ENCODE data around the gene TXNDC17.
A peak's percentile ranks its signal among the peaks of the same experiment; 100 is the strongest.
"Not testable (repeated sequence)": the region's sequence is repeated elsewhere in the genome, so short reads cannot be mapped to it uniquely, and the experiment has no call there.

Gene TXNDC17

GRCh38 chr17:6640536-6641246 lies at the start of gene TXNDC17, which contains the start of gene KIAA0753:
TSS of gene TXNDC17 (plus strand) at chr17:6641060. CDS start at chr17:6641083, 23 bp downstream.
TSS of gene KIAA0753 (minus strand) at chr17:6640711. CDS start at chr17:6635103, 5,608 bp downstream.
- peak; percentile 80 for DNase-seq

GRCh38 chr17:6591599-6592158 lies 49.2 kb upstream of the TXNDC17 start:
- no peak for DNase-seq

GRCh38 chr17:6592173-6592572 lies 48.7 kb upstream of the TXNDC17 start:
- no peak for DNase-seq

- DNase-seq, result not testable (repeated sequence)
Observed at GRCh38 chr17:6593371-6593770, 47.5 kb upstream of the TXNDC17 start.

- no peak for DNase-seq
Observed at GRCh38 chr17:6596081-6596480, 44.8 kb upstream of the TXNDC17 start.

- DNase-seq, result no peak
Observed at GRCh38 chr17:6596511-6596910, 44.3 kb upstream of the TXNDC17 start.

GRCh38 chr17:6596941-6597340 lies 43.9 kb upstream of the TXNDC17 start:
- DNase-seq, result no peak

GRCh38 chr17:6597727-6598126 lies 43.1 kb upstream of the TXNDC17 start:
- DNase-seq, result no peak

- DNase-seq, result no peak
Observed at GRCh38 chr17:6599364-6599763, 41.5 kb upstream of the TXNDC17 start.

- no peak for DNase-seq
Observed at GRCh38 chr17:6602141-6602540, 38.7 kb upstream of the TXNDC17 start.

- DNase-seq, result no peak
Observed at GRCh38 chr17:6603744-6604325, 37.0 kb upstream of the TXNDC17 start.

- DNase-seq, result no peak
Observed at GRCh38 chr17:6605142-6605541, 35.7 kb upstream of the TXNDC17 start.

- peak; percentile 29 for DNase-seq
Observed at GRCh38 chr17:6608321-6608720, 32.5 kb upstream of the TXNDC17 start.

GRCh38 chr17:6610011-6610410 lies 30.8 kb upstream of the TXNDC17 start:
- DNase-seq, result no peak

- no peak for DNase-seq
Observed at GRCh38 chr17:6611231-6611630, 29.6 kb upstream of the TXNDC17 start.

GRCh38 chr17:6623941-6624340 lies 16.9 kb upstream of the TXNDC17 start:
- no peak for DNase-seq

GRCh38 chr17:6626616-6627015 lies 14.2 kb upstream of the TXNDC17 start:
- DNase-seq, result no peak

GRCh38 chr17:6627019-6627418 lies 13.8 kb upstream of the TXNDC17 start:
- DNase-seq, result no peak

- no peak for DNase-seq
Observed at GRCh38 chr17:6630390-6630789, 10.5 kb upstream of the TXNDC17 start.

- DNase-seq, result no peak
Observed at GRCh38 chr17:6632530-6632929, 8.3 kb upstream of the TXNDC17 start.

- DNase-seq, result no peak
Observed at GRCh38 chr17:6633263-6633662, 7.6 kb upstream of the TXNDC17 start.

- DNase-seq, result no peak
Observed at GRCh38 chr17:6636105-6636504, 4.8 kb upstream of the TXNDC17 start.

GRCh38 chr17:6636616-6637457 lies 4.0 kb upstream of the TXNDC17 start:
- no peak for DNase-seq
